ENCODE data around the gene RNF220. TPM values are rescaled to one million over a fixed set of nuclear protein-coding genes. Genes with fewer than 3 reads are reported as not detected.

Gene RNF220
- total and polyA plus RNA-seq, 2 of the 4 experiments (the other 2 are of a cell fraction): 71.8 to 77.1 TPM

DNA sequence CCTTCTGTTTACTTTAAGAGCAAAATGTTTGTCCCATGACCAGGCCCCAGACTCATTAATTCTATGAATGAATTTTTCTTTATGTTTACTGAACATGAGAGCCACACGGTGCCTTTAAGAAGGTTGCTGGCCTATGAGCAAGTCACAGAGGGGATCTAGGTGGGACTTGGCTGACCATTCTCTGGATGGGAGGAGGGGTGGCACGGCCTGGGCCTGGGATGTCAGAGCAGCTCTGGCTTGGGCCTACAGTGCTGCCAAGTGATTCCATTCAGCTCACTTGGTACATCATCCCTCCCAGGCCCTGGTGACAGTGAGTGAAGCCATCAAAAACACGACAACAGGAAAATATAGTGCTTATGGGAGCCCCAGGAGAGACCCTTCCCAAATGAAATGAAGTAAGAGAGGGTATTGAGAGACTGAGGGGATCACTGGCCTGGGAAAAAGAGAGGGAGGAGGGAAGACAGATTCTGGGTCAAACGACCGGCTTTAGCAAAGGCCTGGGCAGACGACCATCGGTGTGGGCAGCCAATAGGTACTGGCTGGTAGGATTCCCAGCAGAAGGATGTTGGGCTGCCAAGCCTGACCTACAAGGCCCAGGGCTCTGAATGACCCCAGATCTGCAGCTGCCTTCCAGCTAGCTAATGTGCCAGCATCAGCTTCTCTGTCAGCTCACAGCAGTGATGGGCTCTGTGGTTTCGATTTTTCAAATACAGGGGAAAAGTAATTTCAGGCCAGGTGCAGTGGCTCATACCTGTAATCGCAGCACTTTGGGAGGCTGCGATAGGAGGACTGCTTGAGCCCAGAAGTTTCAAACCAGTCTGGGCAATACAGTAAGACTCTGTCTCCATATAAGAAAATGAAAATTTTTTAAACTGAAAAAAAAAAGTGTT is 265.9 kb downstream of the RNF220 start:
- H2BK5ac ChIP-seq (ENCODE audit: low read depth, low read length, poor library complexity, severe bottlenecking): no peak overlapping the region
- peaks cover 6% of the 10 kb centered on the region for H3K9me1 ChIP-seq (ENCODE audit: insufficient read depth, low read length)
- ChIA-PET POLR2A (ENCODE audit: unreplicated experiment) (no interaction called here), CTCF (no interaction called here)
- H3K14ac ChIP-seq (replicated peaks; ENCODE audit: low read depth, low read length): no peak overlapping the region
- no peak overlapping the region for H4K5ac ChIP-seq (ENCODE audit: low read depth, low read length)
- no peak overlapping the region for H3K56ac ChIP-seq (ENCODE audit: extremely low read depth, insufficient read depth, low read length)
- H3K23ac ChIP-seq (ENCODE audit: low read depth, low read length): no peak overlapping the region
- no peaks in the 10 kb centered on the region for H4K20me1 ChIP-seq (ENCODE audit: insufficient read depth, low read length)
- no peak overlapping the region for H2BK120ac ChIP-seq (ENCODE audit: low read depth, low read length)
- H2BK15ac ChIP-seq (ENCODE audit: low read depth, low read length): no peak overlapping the region
- H3K4me3 ChIP-seq (ENCODE audit: insufficient read depth, low read depth, low read length): no peak overlapping the region
- no peak overlapping the region for H2AK5ac ChIP-seq (ENCODE audit: low read depth, low read length)
- no peak overlapping the region for H2AFZ ChIP-seq (replicated peaks; ENCODE audit: low read length, poor library complexity)
- no peak overlapping the region for H3K9ac ChIP-seq (ENCODE audit: low read depth, low read length)
- H3K27me3 ChIP-seq (ENCODE audit: control insufficient read depth, insufficient read depth, low read length): no peaks in the 10 kb centered on the region
- 65% methylated on average over 4 of the region's 10 CpGs; no CpG with 5 or more reads in 1 of the 2 experiments for WGBS, 2 experiments (ENCODE audit: extremely low coverage in 2 of 2, insufficient read length in 1 of 2)
- no peak overlapping the region for H3K18ac ChIP-seq (ENCODE audit: low read depth, low read length)
- no peak overlapping the region for H3K4ac ChIP-seq (ENCODE audit: low read depth, low read length)
- H2AK9ac ChIP-seq (replicated peaks; ENCODE audit: low read depth, low read length, poor library complexity): peak overlapping the region; percentile 56
- intact Hi-C loops (cut with micrococcal nuclease): no loop called here
- H3K36me3 ChIP-seq (ENCODE audit: control insufficient read depth, insufficient read depth, low read length): no peaks in the 10 kb centered on the region
- no peak overlapping the region for H4K91ac ChIP-seq (ENCODE audit: insufficient read depth, low read depth, low read length)
- H2BK20ac ChIP-seq (ENCODE audit: low read depth, low read length): no peak overlapping the region
- dilution Hi-C loops (cut with HindIII; ENCODE audit: low sequenced_read_pairs, unreplicated experiment): no loop called here
- peaks cover 5 to 10% of the 10 kb centered on the region in 2 experiments; a peak in 2 of 4 replicates for H3K79me1 ChIP-seq (ENCODE audit: low read depth in 1 of 2, low read length in 2 of 2)
- H4K8ac ChIP-seq (ENCODE audit: low read depth in 2 of 2, low read length in 2 of 2): no peak overlapping the region
- ATAC-seq (ENCODE audit: low read depth) (no peak), DNase-seq (no peak)
- H3K4me2 ChIP-seq (ENCODE audit: low read depth, low read length): no peak overlapping the region
- BruUV-seq (replicated peaks): no TSS peak
- no peaks in the 10 kb centered on the region for H3K9me3 ChIP-seq (ENCODE audit: control insufficient read depth, insufficient read depth, low read length)
- no peak for TF ChIP-seq RAD21 (IDR thresholded peaks at IDR 0.05; ENCODE audit: low read length)
- no peak for TF ChIP-seq POLR2A (IDR thresholded peaks at IDR 0.05; ENCODE audit: low read depth, low read length)
- TF ChIP-seq, protein P1, sequence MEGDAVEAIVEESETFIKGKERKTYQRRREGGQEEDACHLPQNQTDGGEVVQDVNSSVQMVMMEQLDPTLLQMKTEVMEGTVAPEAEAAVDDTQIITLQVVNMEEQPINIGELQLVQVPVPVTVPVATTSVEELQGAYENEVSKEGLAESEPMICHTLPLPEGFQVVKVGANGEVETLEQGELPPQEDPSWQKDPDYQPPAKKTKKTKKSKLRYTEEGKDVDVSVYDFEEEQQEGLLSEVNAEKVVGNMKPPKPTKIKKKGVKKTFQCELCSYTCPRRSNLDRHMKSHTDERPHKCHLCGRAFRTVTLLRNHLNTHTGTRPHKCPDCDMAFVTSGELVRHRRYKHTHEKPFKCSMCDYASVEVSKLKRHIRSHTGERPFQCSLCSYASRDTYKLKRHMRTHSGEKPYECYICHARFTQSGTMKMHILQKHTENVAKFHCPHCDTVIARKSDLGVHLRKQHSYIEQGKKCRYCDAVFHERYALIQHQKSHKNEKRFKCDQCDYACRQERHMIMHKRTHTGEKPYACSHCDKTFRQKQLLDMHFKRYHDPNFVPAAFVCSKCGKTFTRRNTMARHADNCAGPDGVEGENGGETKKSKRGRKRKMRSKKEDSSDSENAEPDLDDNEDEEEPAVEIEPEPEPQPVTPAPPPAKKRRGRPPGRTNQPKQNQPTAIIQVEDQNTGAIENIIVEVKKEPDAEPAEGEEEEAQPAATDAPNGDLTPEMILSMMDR (conservative IDR thresholded peaks at IDR 0.05; ENCODE audit: low read depth, low read length): no peak
- no peak for TF ChIP-seq BHLHE40 (IDR thresholded peaks at IDR 0.05; ENCODE audit: low read depth, low read length)
- TF ChIP-seq FOS (IDR thresholded peaks at IDR 0.05; ENCODE audit: low read depth, low read length): no peak
- TF ChIP-seq NFE2L2 (IDR thresholded peaks at IDR 0.05; ENCODE audit: low read depth, low read length): no peak
- no peak for TF ChIP-seq RCOR1 (IDR thresholded peaks at IDR 0.05; ENCODE audit: insufficient replicate concordance, low read length)
- TF ChIP-seq MAZ (IDR thresholded peaks at IDR 0.05; ENCODE audit: borderline replicate concordance, low read depth, low read length): no peak
- no peak for TF ChIP-seq RFX5 (IDR thresholded peaks at IDR 0.05; ENCODE audit: low read depth, low read length)
- TF ChIP-seq CEBPB (IDR thresholded peaks at IDR 0.05; ENCODE audit: low read depth, low read length): no peak
- TF ChIP-seq MXI1 (IDR thresholded peaks at IDR 0.05; ENCODE audit: borderline replicate concordance, low read depth, low read length): no peak
- TF ChIP-seq, protein P2, sequence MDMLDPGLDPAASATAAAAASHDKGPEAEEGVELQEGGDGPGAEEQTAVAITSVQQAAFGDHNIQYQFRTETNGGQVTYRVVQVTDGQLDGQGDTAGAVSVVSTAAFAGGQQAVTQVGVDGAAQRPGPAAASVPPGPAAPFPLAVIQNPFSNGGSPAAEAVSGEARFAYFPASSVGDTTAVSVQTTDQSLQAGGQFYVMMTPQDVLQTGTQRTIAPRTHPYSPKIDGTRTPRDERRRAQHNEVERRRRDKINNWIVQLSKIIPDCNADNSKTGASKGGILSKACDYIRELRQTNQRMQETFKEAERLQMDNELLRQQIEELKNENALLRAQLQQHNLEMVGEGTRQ (IDR thresholded peaks at IDR 0.05; ENCODE audit: low read depth, low read length): no peak
- TF ChIP-seq CHD1 (IDR thresholded peaks at IDR 0.05; ENCODE audit: low read depth, low read length): no peak
- TF ChIP-seq, protein P3, sequence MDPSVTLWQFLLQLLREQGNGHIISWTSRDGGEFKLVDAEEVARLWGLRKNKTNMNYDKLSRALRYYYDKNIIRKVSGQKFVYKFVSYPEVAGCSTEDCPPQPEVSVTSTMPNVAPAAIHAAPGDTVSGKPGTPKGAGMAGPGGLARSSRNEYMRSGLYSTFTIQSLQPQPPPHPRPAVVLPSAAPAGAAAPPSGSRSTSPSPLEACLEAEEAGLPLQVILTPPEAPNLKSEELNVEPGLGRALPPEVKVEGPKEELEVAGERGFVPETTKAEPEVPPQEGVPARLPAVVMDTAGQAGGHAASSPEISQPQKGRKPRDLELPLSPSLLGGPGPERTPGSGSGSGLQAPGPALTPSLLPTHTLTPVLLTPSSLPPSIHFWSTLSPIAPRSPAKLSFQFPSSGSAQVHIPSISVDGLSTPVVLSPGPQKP (IDR thresholded peaks at IDR 0.05; ENCODE audit: borderline replicate concordance, low read depth, low read length): no peak
- TF ChIP-seq MAFK (IDR thresholded peaks at IDR 0.05; ENCODE audit: low read depth, low read length): no peak
- H3K27ac ChIP-seq (ENCODE audit: insufficient read depth, low read length): no peak overlapping the region
- peaks cover 2% of the 10 kb centered on the region; the same call in 1 of the 2 replicates for H3K4me1 ChIP-seq (ENCODE audit: control insufficient read depth, insufficient read depth, low read length)
- in situ Hi-C loops (cut with MboI; ENCODE audit: low sequenced_read_pairs): no loop called here
